Measurements from ENCODE around the gene RFPL4AL1. TPM values are rescaled to one million over a fixed set of nuclear protein-coding genes. Genes with fewer than 3 reads are reported as not detected.

RFPL4AL1 gene
- total and polyA plus RNA-seq, 4 donors = not detected

- H3K4me1 ChIP-seq (ENCODE audit: control insufficient read depth in 1 of 2, insufficient read depth in 2 of 2, low read length in 2 of 2) = no peaks in the 10 kb centered on the region
- ATAC-seq (ENCODE audit: low FRiP score) (no peak), DNase-seq (peak in 1 of 2 donors; percentile 60)
- peaks cover 0 to 2% of the 10 kb centered on the region in 2 donors for H3K27me3 ChIP-seq (ENCODE audit: control insufficient read depth in 1 of 2, insufficient read depth in 2 of 2, low read length in 1 of 2)
- no peaks in the 10 kb centered on the region for H3K36me3 ChIP-seq (ENCODE audit: control insufficient read depth in 1 of 2, insufficient read depth in 2 of 2, low read length in 1 of 2)
- H3K4me3 ChIP-seq (ENCODE audit: low read length in 2 of 2) = no peak overlapping the region
- intact Hi-C loops (cut with DNase I) = no loop called here
- peaks cover 4% of the 10 kb centered on the region for H3K9me3 ChIP-seq (ENCODE audit: control insufficient read depth, low read length)
- WGBS, 2 donors = 29% methylated on average over 20 of the region's 20 CpGs
- no peak overlapping the region for H3K27ac ChIP-seq (ENCODE audit: low read depth in 1 of 2, low read length in 2 of 2)
Observed at GRCh38 chr19:55809381-55810058, 40.6 kb downstream of the RFPL4AL1 start.

- Histone ChIP-seq H3K4me1 (ENCODE audit: control insufficient read depth in 1 of 2, insufficient read depth in 2 of 2, low read length in 2 of 2) (no peaks in the 10 kb centered on the region), H3K36me3 (ENCODE audit: control insufficient read depth in 1 of 2, insufficient read depth in 2 of 2, low read length in 1 of 2) (no peaks in the 10 kb centered on the region), H3K9me3 (ENCODE audit: control insufficient read depth, low read length) (peaks cover 4% of the 10 kb centered on the region), H3K27ac (ENCODE audit: low read depth in 1 of 2, low read length in 2 of 2) (no peak overlapping the region), H3K4me3 (ENCODE audit: low read length in 2 of 2) (no peak overlapping the region), H3K27me3 (ENCODE audit: control insufficient read depth in 1 of 2, insufficient read depth in 2 of 2, low read length in 1 of 2) (peaks cover 0 to 2% of the 10 kb centered on the region in 2 donors)
- intact Hi-C loops (cut with DNase I) = no loop called here
- DNase-seq (no peak), ATAC-seq (ENCODE audit: low FRiP score) (no peak)
- WGBS, 2 donors = 66 to 67% methylated on average over 3 of the region's 3 CpGs
Observed at GRCh38 chr19:55811340-55811739, 42.4 kb downstream of the RFPL4AL1 start.

DNA sequence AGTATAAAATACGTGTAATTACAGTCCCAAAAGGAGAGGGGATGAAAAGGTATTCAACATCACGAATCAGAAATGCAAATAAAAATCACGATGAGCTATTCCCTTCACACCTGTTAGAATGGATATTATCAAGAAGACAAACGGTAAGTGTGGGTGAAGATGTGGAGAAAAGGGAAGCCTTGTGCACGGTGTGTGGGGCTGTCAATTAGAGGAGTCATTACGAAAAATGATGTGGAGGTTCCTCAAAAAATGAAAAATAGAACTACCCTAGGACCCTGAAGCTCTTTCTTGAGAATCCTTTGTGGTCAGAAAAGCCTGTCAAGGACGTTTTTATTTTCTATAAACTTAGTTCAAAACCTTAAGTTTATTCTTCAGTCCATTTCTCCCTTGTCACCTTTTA is 43.5 kb downstream of the RFPL4AL1 start:
- intact Hi-C loops (cut with DNase I) = no loop called here
- Histone ChIP-seq H3K4me1 (ENCODE audit: control insufficient read depth in 1 of 2, insufficient read depth in 2 of 2, low read length in 2 of 2) (no peaks in the 10 kb centered on the region), H3K27ac (ENCODE audit: low read depth in 1 of 2, low read length in 2 of 2) (no peak overlapping the region), H3K27me3 (ENCODE audit: control insufficient read depth in 1 of 2, insufficient read depth in 2 of 2, low read length in 1 of 2) (peaks cover 0 to 2% of the 10 kb centered on the region in 2 donors), H3K36me3 (ENCODE audit: control insufficient read depth in 1 of 2, insufficient read depth in 2 of 2, low read length in 1 of 2) (no peaks in the 10 kb centered on the region), H3K9me3 (ENCODE audit: control insufficient read depth, low read length) (peaks cover 4% of the 10 kb centered on the region), H3K4me3 (ENCODE audit: low read length in 2 of 2) (no peak overlapping the region)
- ATAC-seq (ENCODE audit: low FRiP score) (no peak), DNase-seq (no peak)
- 57 to 60% methylated on average over 7 of the region's 7 CpGs for WGBS, 2 donors

- DNase-seq (no peak), ATAC-seq (ENCODE audit: low FRiP score) (no peak)
- peaks cover 2% of the 10 kb centered on the region for H3K9me3 ChIP-seq (ENCODE audit: control insufficient read depth, low read length)
- H3K4me3 ChIP-seq (ENCODE audit: low read length in 2 of 2) = no peak overlapping the region
- no peak overlapping the region for H3K27ac ChIP-seq (ENCODE audit: low read depth in 1 of 2, low read length in 2 of 2)
- no peaks in the 10 kb centered on the region for H3K36me3 ChIP-seq (ENCODE audit: control insufficient read depth in 1 of 2, insufficient read depth in 2 of 2, low read length in 1 of 2)
- no peaks in the 10 kb centered on the region for H3K27me3 ChIP-seq (ENCODE audit: control insufficient read depth in 1 of 2, insufficient read depth in 2 of 2, low read length in 1 of 2)
- H3K4me1 ChIP-seq (ENCODE audit: control insufficient read depth in 1 of 2, insufficient read depth in 2 of 2, low read length in 2 of 2) = no peaks in the 10 kb centered on the region
- WGBS, 2 donors = 87 to 91% methylated on average over 5 of the region's 5 CpGs
- intact Hi-C loops (cut with DNase I) = no loop called here
Observed at GRCh38 chr19:55813906-55814305, 45.0 kb downstream of the RFPL4AL1 start.

DNA sequence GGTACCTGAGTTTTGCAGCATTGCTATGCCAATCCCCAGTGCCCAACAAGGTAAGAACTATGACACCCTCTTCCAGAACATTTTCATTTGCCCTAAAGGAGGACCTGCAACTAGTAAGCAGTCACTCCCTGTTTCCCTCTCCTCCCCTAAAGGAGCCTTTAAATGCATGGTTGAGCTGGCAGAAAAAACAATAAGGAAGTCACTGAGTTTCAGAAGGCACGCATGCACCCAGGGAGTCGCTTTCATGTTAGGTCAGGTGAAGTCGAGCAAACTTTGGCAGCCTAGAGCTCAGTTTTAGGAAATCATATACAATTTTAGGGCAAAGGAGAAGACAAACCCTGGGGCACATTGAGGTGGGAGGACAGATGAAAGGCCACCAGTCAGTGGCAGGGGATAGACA is 51.1 kb downstream of the RFPL4AL1 start:
- Histone ChIP-seq H3K27me3 (ENCODE audit: control insufficient read depth in 1 of 2, insufficient read depth in 2 of 2, low read length in 1 of 2) (no peaks in the 10 kb centered on the region), H3K36me3 (ENCODE audit: control insufficient read depth in 1 of 2, insufficient read depth in 2 of 2, low read length in 1 of 2) (no peaks in the 10 kb centered on the region), H3K9me3 (ENCODE audit: control insufficient read depth, low read length) (peaks cover 2% of the 10 kb centered on the region), H3K27ac (ENCODE audit: low read depth in 1 of 2, low read length in 2 of 2) (no peak overlapping the region), H3K4me1 (ENCODE audit: control insufficient read depth in 1 of 2, insufficient read depth in 2 of 2, low read length in 2 of 2) (no peaks in the 10 kb centered on the region), H3K4me3 (ENCODE audit: low read length in 2 of 2) (no peak overlapping the region)
- WGBS, 2 donors = 74 to 75% methylated on average over 3 of the region's 3 CpGs
- intact Hi-C loops (cut with DNase I) = no loop called here
- no peak for ATAC-seq (ENCODE audit: low FRiP score)
- no peak for DNase-seq

Other genes starting within 250 kb of the RFPL4AL1 start
- not detected for gene SBK2, start 232.0 kb upstream of the RFPL4AL1 start, total RNA-seq
- not detected for gene SBK2, start 232.0 kb upstream of the RFPL4AL1 start, polyA plus RNA-seq
- gene SBK3, start 223.6 kb upstream of the RFPL4AL1 start, total RNA-seq = under 1 TPM in 1 of 2 donors, not detected in 1; 0.48 TPM
- gene SBK3, start 223.6 kb upstream of the RFPL4AL1 start, polyA plus RNA-seq = not detected
- 10 to 100 TPM; 12.9 to 13.1 TPM for gene ZNF579, start 188.3 kb upstream of the RFPL4AL1 start, total RNA-seq
- gene ZNF579, start 188.3 kb upstream of the RFPL4AL1 start, polyA plus RNA-seq = 10 to 100 TPM in 1 of 2 donors, under 1 TPM in 1; 0.63 to 12.6 TPM
- gene FIZ1, start 169.6 kb upstream of the RFPL4AL1 start, total RNA-seq = 10 to 100 TPM; 12.7 to 13.2 TPM
- 10 to 100 TPM in 1 of 2 donors, 1 to 10 TPM in 1; 2.8 to 12.6 TPM for gene FIZ1, start 169.6 kb upstream of the RFPL4AL1 start, polyA plus RNA-seq
- gene ZNF524, start 168.8 kb upstream of the RFPL4AL1 start, total RNA-seq = 10 to 100 TPM; 13.2 to 17.3 TPM
- gene ZNF524, start 168.8 kb upstream of the RFPL4AL1 start, polyA plus RNA-seq = 10 to 100 TPM; 13.4 to 38.8 TPM
- 10 to 100 TPM; 13.4 to 16.4 TPM for gene ZNF865, start 163.5 kb upstream of the RFPL4AL1 start, total RNA-seq
- 1 to 10 TPM; 1.1 to 5.7 TPM for gene ZNF865, start 163.5 kb upstream of the RFPL4AL1 start, polyA plus RNA-seq
- gene ZNF784, start 144.6 kb upstream of the RFPL4AL1 start, total RNA-seq = 1 to 10 TPM; 5.1 to 5.3 TPM
- gene ZNF784, start 144.6 kb upstream of the RFPL4AL1 start, polyA plus RNA-seq = 10 to 100 TPM in 1 of 2 donors, 1 to 10 TPM in 1; 4.8 to 27.2 TPM
- 10 to 100 TPM; 42.9 to 43.7 TPM for gene ZNF580, start 128.1 kb upstream of the RFPL4AL1 start, total RNA-seq
- gene ZNF580, start 128.1 kb upstream of the RFPL4AL1 start, polyA plus RNA-seq = 10 to 100 TPM; 13.3 to 79.6 TPM
- gene ZNF581, start 125.5 kb upstream of the RFPL4AL1 start, total RNA-seq = 10 to 100 TPM; 11.0 to 19.4 TPM
- gene ZNF581, start 125.5 kb upstream of the RFPL4AL1 start, polyA plus RNA-seq = 10 to 100 TPM; 15.8 to 23.8 TPM
- 10 to 100 TPM in 1 of 2 donors, 1 to 10 TPM in 1; 7.2 to 11.0 TPM for gene CCDC106, start 120.9 kb upstream of the RFPL4AL1 start, total RNA-seq
- gene CCDC106, start 120.9 kb upstream of the RFPL4AL1 start, polyA plus RNA-seq = 10 to 100 TPM; 10.0 to 19.0 TPM
- gene U2AF2, start 114.1 kb upstream of the RFPL4AL1 start, total RNA-seq = 100 to 1,000 TPM; 113 to 129 TPM
- 10 to 100 TPM; 40.6 to 66.3 TPM for gene U2AF2, start 114.1 kb upstream of the RFPL4AL1 start, polyA plus RNA-seq
- gene EPN1, start 93.9 kb upstream of the RFPL4AL1 start, total RNA-seq = 10 to 100 TPM; 74.7 to 87.8 TPM
- gene EPN1, start 93.9 kb upstream of the RFPL4AL1 start, polyA plus RNA-seq = 10 to 100 TPM; 66.8 to 68.5 TPM
- gene NLRP9, start 30.7 kb upstream of the RFPL4AL1 start, total RNA-seq = not detected
- not detected for gene NLRP9, start 30.7 kb upstream of the RFPL4AL1 start, polyA plus RNA-seq
- gene RFPL4A, start 10.0 kb upstream of the RFPL4AL1 start, total RNA-seq = not detected
- gene RFPL4A, start 10.0 kb upstream of the RFPL4AL1 start, polyA plus RNA-seq = not detected
- gene NLRP11, start 62.9 kb downstream of the RFPL4AL1 start, total RNA-seq = not detected
- not detected for gene NLRP11, start 62.9 kb downstream of the RFPL4AL1 start, polyA plus RNA-seq
- gene NLRP4, start 67.4 kb downstream of the RFPL4AL1 start, total RNA-seq = not detected
- gene NLRP4, start 67.4 kb downstream of the RFPL4AL1 start, polyA plus RNA-seq = not detected
- gene NLRP13, start 163.2 kb downstream of the RFPL4AL1 start, total RNA-seq = not detected
- gene NLRP13, start 163.2 kb downstream of the RFPL4AL1 start, polyA plus RNA-seq = not detected
- not detected for gene NLRP8, start 178.7 kb downstream of the RFPL4AL1 start, total RNA-seq
- not detected for gene NLRP8, start 178.7 kb downstream of the RFPL4AL1 start, polyA plus RNA-seq
- not detected for gene NLRP5, start 217.7 kb downstream of the RFPL4AL1 start, total RNA-seq
- not detected for gene NLRP5, start 217.7 kb downstream of the RFPL4AL1 start, polyA plus RNA-seq